ENCODE data around the gene LMTK3.

DNA sequence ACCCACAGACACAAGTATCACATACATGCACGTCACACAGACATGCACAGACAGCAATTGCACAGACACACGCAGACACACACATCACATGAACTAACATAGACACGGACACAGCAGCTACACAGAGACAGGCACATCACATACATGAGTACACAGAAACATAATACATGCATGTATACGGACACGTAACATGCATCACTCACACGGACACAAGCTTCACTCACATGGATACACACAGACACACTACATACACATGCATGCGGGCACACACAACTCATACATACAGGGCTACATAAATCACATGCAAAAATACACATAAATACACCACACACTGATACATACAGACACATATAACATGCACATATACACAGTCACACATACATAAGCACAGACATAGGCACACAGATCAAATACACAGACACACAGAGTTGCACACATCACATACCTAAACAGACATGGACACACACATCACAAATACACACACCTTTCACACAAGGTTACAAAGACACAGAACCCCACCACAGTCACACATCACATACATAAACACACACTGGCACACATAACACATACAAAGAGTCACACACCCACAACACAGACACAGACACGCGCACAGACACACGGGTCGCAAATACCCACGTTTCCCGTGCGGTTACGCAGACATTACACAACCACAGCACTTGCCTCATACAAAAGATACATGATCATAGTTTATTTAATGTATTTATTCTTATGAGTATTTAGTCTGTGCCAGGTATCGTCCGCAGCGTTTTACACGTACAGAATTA, 1.1 kb upstream of the LMTK3 start:
- TF ChIP-seq POLR2AphosphoS5 (IDR thresholded peaks at IDR 0.05) (no peak), POLR2A (IDR thresholded peaks at IDR 0.05) (peak in 1 of 4 donors; percentile 7), EP300 (IDR thresholded peaks at IDR 0.05) (no peak)
- TF ChIP-seq, protein P1, sequence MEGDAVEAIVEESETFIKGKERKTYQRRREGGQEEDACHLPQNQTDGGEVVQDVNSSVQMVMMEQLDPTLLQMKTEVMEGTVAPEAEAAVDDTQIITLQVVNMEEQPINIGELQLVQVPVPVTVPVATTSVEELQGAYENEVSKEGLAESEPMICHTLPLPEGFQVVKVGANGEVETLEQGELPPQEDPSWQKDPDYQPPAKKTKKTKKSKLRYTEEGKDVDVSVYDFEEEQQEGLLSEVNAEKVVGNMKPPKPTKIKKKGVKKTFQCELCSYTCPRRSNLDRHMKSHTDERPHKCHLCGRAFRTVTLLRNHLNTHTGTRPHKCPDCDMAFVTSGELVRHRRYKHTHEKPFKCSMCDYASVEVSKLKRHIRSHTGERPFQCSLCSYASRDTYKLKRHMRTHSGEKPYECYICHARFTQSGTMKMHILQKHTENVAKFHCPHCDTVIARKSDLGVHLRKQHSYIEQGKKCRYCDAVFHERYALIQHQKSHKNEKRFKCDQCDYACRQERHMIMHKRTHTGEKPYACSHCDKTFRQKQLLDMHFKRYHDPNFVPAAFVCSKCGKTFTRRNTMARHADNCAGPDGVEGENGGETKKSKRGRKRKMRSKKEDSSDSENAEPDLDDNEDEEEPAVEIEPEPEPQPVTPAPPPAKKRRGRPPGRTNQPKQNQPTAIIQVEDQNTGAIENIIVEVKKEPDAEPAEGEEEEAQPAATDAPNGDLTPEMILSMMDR (IDR thresholded peaks at IDR 0.05) = peak in 1 of 7 experiments; percentile 14
